Nephron progenitor cell (in vitro differentiated cells): ENCODE data around the gene DOCK11.
A peak's percentile ranks its signal among the peaks of the same experiment; 100 is the strongest.

Experiments
- DNase-seq: peaks from one replicate; pipeline ENCODE4 v3.0.0; 2021
- H3K27ac Mint-ChIP-seq: 2 replicates; pipeline ENCODE4 v1.8.0; 2021; ENCODE audit warnings: mild to moderate bottlenecking, moderate library complexity, mixed read lengths
- H3K27me3 Mint-ChIP-seq: 2 replicates; pipeline ENCODE4 v1.8.0; 2021; ENCODE audit warnings: mild to moderate bottlenecking, low read depth, mixed read lengths; ENCODE audit not compliant: poor library complexity
- H3K36me3 Mint-ChIP-seq: 2 replicates; pipeline ENCODE4 v1.8.0; 2021; ENCODE audit warnings: low read depth, mixed read lengths
- H3K4me1 Mint-ChIP-seq: 2 replicates; pipeline ENCODE4 v1.8.0; 2021; ENCODE audit warnings: mixed read lengths
- H3K4me3 Mint-ChIP-seq: 2 replicates; pipeline ENCODE4 v1.8.0; 2021; ENCODE audit warnings: mild to moderate bottlenecking, moderate library complexity, mixed read lengths
- H3K9me3 Mint-ChIP-seq: 2 replicates; pipeline ENCODE4 v1.8.0; 2021; ENCODE audit warnings: mild to moderate bottlenecking, moderate library complexity, mixed read lengths
- TF ChIP-seq, protein P1 (sequence below): fragments of 200-600 bp; sonication (generic); IDR thresholded peaks from 2 replicates; pipeline ENCODE4 v1.5.0; 2021; ENCODE audit warnings: antibody characterized with exemption

Gene DOCK11

DNA sequence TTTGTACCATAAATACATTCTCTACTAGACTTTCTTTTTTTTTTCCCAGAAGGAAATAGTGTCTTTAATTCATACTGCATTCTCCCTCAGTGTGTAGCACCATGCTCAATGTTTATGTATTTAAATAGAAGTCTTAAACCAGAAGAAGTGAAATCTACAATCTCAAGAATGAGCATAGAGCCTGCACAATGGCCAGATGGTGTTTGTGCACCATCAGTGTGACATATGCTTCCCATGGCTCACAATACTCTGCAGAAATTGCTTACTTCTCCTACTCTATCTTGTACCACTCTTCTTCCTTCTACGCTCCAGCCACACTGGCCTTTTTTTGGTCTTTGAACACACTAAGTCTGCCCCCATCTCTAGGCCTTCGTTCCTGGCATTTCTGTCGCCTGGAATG is 2.6 kb upstream of the DOCK11 start:
- Mint-ChIP-seq H3K27me3 (no peaks in the 10 kb centered on the region), H3K36me3 (no peaks in the 10 kb centered on the region), H3K9me3 (peaks cover 42% of the 10 kb centered on the region), H3K27ac (no peak overlapping the region), H3K4me1 (peaks cover 17% of the 10 kb centered on the region), H3K4me3 (no peak overlapping the region)
- no peak for DNase-seq
- TF ChIP-seq, protein P1, sequence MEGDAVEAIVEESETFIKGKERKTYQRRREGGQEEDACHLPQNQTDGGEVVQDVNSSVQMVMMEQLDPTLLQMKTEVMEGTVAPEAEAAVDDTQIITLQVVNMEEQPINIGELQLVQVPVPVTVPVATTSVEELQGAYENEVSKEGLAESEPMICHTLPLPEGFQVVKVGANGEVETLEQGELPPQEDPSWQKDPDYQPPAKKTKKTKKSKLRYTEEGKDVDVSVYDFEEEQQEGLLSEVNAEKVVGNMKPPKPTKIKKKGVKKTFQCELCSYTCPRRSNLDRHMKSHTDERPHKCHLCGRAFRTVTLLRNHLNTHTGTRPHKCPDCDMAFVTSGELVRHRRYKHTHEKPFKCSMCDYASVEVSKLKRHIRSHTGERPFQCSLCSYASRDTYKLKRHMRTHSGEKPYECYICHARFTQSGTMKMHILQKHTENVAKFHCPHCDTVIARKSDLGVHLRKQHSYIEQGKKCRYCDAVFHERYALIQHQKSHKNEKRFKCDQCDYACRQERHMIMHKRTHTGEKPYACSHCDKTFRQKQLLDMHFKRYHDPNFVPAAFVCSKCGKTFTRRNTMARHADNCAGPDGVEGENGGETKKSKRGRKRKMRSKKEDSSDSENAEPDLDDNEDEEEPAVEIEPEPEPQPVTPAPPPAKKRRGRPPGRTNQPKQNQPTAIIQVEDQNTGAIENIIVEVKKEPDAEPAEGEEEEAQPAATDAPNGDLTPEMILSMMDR: no peak

DNA sequence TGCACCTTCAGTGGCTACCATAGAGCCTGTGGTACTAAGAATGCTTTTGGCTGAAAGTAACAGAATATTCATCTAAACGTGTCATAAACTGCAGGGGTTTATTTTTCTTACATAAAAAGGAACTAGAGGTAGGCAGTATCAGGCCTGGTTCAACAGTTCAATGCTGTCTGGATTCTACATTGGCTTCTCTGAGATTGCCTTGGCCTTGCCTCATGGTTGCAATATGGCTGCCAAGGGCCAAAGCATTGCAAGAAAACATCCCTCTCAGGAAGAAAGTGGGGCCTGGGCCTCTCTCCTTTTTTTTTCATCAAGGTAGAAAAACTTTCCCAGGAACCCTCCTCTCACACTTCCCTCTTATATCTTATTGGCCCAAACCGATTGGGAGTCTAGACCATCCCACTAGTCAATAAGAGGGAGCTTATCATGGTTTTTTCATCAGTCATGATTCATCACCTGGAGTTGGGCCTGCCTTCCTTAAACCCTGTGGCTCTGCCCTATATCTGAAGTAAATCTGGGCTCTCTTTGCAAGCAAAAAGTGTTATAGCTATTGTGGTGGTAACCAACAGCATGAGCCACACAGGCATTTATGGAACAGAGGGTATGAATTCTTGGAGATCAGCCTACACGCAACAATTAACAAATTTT is 1.8 kb upstream of the DOCK11 start:
- TF ChIP-seq, protein P1: no peak
- no peaks in the 10 kb centered on the region for H3K36me3 Mint-ChIP-seq
- H3K4me3 Mint-ChIP-seq: no peak overlapping the region
- H3K4me1 Mint-ChIP-seq: peaks cover 24% of the 10 kb centered on the region
- H3K27ac Mint-ChIP-seq: no peak overlapping the region
- no peak for DNase-seq
- peaks cover 40% of the 10 kb centered on the region for H3K9me3 Mint-ChIP-seq
- H3K27me3 Mint-ChIP-seq: no peaks in the 10 kb centered on the region

DNA sequence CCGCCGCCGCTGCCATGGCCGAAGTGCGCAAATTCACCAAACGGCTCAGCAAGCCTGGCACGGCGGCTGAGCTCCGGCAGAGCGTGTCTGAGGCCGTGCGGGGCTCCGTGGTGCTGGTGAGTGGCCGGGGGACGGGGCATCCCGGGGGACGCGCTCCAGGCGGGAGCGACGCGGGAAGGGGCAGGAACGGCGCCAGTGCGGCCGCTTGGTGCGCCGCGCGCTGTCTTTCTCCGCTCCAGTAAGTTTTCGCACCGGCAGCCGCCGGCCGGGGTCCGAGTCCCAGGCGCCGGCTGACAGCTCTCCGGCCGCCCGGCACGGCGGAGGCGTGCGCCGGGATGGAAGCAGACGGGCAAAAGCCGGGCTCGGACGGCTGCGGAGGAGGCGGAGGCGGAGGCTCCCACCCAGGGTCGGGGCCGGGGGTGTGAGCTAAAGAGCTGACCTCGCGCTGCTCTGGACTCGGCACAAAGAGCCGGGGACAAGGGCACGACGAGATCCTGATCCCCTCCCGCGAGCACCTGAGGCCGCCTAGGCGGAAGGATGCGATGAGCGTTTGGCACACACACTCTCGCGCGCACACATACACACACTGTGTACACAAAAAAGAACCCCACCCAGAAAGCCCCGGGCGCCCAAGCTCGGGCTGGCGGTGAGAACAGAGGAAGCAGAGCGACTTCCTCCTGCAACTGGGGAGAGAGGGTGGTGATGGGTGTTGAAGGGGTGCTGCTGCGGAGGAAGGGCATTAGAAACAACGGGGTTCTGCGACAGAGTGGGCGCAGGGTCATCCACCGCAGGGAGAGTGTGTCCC is 545 bp downstream of the DOCK11 start:
- Mint-ChIP-seq H3K36me3 (no peaks in the 10 kb centered on the region), H3K27ac (no peak overlapping the region), H3K4me1 (peaks cover 32% of the 10 kb centered on the region), H3K9me3 (peaks cover 32% of the 10 kb centered on the region), H3K27me3 (no peaks in the 10 kb centered on the region), H3K4me3 (peak overlapping the region; percentile 90)
- DNase-seq: no peak
- TF ChIP-seq, protein P1: no peak

DNA sequence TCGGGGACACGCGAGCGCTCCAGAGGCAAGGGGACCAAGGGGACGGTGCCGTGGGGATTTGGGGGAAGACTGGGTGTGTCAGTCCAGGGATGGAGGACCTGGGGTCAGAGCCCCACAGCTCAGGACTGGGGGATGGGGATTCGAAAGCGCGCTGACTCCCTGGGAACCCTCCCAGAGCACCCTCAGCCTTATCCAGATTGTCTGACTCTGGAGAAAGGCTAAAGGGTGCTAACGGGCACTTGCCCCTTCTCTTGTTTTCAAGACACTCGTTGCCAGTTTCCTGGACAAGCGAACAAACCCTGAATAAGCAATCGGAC is 1.1 kb downstream of the DOCK11 start:
- H3K36me3 Mint-ChIP-seq: no peaks in the 10 kb centered on the region
- no peaks in the 10 kb centered on the region for H3K27me3 Mint-ChIP-seq
- TF ChIP-seq, protein P1: no peak
- H3K27ac Mint-ChIP-seq: peak overlapping the region; percentile 59
- peaks cover 32% of the 10 kb centered on the region for H3K4me1 Mint-ChIP-seq
- peak overlapping the region; percentile 90 for H3K4me3 Mint-ChIP-seq
- peaks cover 30% of the 10 kb centered on the region for H3K9me3 Mint-ChIP-seq
- DNase-seq: peak; percentile 7

DNA sequence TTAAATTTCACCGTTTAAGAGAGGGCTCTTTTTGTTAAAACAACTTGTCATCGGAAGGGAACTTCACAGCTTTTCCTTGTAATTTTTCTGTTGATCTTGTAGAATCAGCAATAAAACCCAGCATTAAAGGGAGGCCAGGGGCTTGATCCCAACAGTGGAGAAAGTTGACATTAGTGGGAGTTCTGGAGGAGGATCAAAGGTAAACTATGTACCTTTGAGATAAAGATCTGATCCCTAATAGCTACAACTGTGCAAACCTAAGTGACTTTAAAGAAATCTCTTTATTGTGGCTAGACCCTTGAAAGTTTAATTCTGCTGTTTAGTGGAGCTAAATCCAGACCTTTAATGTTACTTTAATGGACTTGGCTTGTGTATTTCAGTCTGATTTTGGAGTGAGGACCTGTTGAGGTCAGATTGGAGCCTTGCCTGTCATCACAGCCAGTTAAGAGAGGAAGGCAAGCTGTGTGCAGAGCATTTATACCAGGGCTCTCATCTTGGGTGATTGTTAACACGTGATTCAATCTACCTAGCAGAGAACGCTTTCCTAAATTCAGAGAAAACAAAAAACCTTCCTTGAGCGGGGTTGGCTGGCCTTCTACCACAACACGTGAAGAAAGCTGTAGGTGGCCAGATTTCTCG is 1.7 kb downstream of the DOCK11 start:
- DNase-seq: no peak
- H3K27me3 Mint-ChIP-seq: no peaks in the 10 kb centered on the region
- peaks cover 33% of the 10 kb centered on the region for H3K9me3 Mint-ChIP-seq
- H3K36me3 Mint-ChIP-seq: peaks cover 5% of the 10 kb centered on the region
- TF ChIP-seq, protein P1: no peak
- peak overlapping the region; percentile 59 for H3K27ac Mint-ChIP-seq
- peak overlapping the region; percentile 90 for H3K4me3 Mint-ChIP-seq
- peaks cover 32% of the 10 kb centered on the region for H3K4me1 Mint-ChIP-seq
